ENCODE data around the gene TLN1. TPM values are rescaled to one million over a fixed set of nuclear protein-coding genes. Genes with fewer than 3 reads are reported as not detected.

TLN1 gene
- total RNA-seq, 3 donors from 2014 or later (not counting 1 experiment from before 2014, with no cell fraction given), result 509 to 552 (median 528) TPM

DNA sequence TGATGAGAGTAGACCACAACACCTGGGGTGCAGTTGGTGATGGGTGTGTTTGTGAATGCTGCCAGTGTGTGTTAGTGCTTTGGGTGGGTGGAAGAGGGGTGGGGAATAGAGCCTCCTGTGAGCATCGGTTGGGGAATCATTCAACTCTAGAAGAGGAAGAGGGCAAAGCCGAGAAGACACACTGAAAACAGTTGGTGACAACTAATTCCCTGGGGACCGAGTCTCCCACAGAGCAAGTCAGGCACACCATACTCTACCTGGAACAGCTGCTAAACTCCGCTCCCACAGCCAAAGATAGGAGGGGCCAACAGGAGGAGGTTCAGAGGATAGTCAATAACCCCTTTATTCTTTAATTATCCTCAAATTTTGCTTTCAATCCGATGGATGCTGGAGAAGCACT, 65.4 kb downstream of the TLN1 start:
- no peaks in the 10 kb centered on the region for H3K36me3 ChIP-seq (ENCODE audit: control insufficient read depth, insufficient read depth, low read length)
- H3K36me3 Mint-ChIP-seq, result no peaks in the 10 kb centered on the region
- peaks cover 39% of the 10 kb centered on the region for H3K4me1 ChIP-seq (ENCODE audit: control insufficient read depth, insufficient read depth, low read length)
- no peaks in the 10 kb centered on the region for H3K9me3 ChIP-seq (ENCODE audit: control insufficient read depth, insufficient read depth, low read length)
- H3K27ac ChIP-seq (ENCODE audit: low read length), result no peak overlapping the region
- ATAC-seq (no peak), DNase-seq (no peak)
- no peaks in the 10 kb centered on the region for H3K9me3 Mint-ChIP-seq
- H3K4me1 Mint-ChIP-seq, result peaks cover 36 to 42% of the 10 kb centered on the region in 2 donors
- WGBS (ENCODE audit: insufficient coverage), result 76% methylated on average over 5 of the region's 5 CpGs
- intact Hi-C loops (cut with micrococcal nuclease), result no loop called here
- TF ChIP-seq, protein P1, sequence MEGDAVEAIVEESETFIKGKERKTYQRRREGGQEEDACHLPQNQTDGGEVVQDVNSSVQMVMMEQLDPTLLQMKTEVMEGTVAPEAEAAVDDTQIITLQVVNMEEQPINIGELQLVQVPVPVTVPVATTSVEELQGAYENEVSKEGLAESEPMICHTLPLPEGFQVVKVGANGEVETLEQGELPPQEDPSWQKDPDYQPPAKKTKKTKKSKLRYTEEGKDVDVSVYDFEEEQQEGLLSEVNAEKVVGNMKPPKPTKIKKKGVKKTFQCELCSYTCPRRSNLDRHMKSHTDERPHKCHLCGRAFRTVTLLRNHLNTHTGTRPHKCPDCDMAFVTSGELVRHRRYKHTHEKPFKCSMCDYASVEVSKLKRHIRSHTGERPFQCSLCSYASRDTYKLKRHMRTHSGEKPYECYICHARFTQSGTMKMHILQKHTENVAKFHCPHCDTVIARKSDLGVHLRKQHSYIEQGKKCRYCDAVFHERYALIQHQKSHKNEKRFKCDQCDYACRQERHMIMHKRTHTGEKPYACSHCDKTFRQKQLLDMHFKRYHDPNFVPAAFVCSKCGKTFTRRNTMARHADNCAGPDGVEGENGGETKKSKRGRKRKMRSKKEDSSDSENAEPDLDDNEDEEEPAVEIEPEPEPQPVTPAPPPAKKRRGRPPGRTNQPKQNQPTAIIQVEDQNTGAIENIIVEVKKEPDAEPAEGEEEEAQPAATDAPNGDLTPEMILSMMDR (IDR thresholded peaks at IDR 0.05), result no peak
- no peak overlapping the region for H3K4me3 Mint-ChIP-seq
- H3K27me3 Mint-ChIP-seq (ENCODE audit: low read depth in 2 of 2), result no peaks in the 10 kb centered on the region
- no peak overlapping the region for H3K27ac Mint-ChIP-seq
- no peaks in the 10 kb centered on the region for H3K27me3 ChIP-seq (ENCODE audit: control insufficient read depth, insufficient read depth, low read length)
- H3K4me3 ChIP-seq (ENCODE audit: low read length), result no peak overlapping the region

DNA sequence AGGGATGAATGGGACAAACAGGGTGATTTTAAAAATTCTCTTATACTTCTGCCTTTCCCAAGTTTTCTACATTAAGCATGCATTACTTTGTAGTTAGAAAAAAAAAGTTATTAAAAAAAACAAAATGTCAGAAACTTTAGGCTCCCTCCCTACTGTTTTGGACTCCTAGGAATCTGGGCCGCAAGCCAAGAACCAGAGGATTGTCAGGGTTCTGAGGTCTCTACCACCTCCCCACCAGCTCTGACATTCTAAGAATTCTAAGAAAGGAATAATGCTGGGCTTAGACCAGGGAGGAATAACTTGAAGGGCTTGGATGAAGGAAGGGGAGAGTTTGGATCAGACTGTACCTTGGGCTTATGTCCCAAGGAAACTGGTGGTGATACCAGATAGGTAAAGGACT, 66.0 kb downstream of the TLN1 start:
- WGBS (ENCODE audit: insufficient coverage), result 100% methylated on average over 1 of the region's 1 CpG
- Histone ChIP-seq H3K36me3 (ENCODE audit: control insufficient read depth, insufficient read depth, low read length) (peaks cover 2% of the 10 kb centered on the region), H3K4me3 (ENCODE audit: low read length) (no peak overlapping the region), H3K9me3 (ENCODE audit: control insufficient read depth, insufficient read depth, low read length) (no peaks in the 10 kb centered on the region), H3K4me1 (ENCODE audit: control insufficient read depth, insufficient read depth, low read length) (peaks cover 44% of the 10 kb centered on the region), H3K27ac (ENCODE audit: low read length) (no peak overlapping the region), H3K27me3 (ENCODE audit: control insufficient read depth, insufficient read depth, low read length) (no peaks in the 10 kb centered on the region)
- Mint-ChIP-seq H3K4me1 (peaks cover 37 to 46% of the 10 kb centered on the region in 2 donors), H3K27ac (no peak overlapping the region), H3K27me3 (ENCODE audit: low read depth in 2 of 2) (no peaks in the 10 kb centered on the region), H3K4me3 (peak overlapping the region; percentile 52), H3K36me3 (no peaks in the 10 kb centered on the region), H3K9me3 (no peaks in the 10 kb centered on the region)
- DNase-seq, result no peak
- no peak for ATAC-seq
- TF ChIP-seq, protein P1 (IDR thresholded peaks at IDR 0.05), result no peak
- intact Hi-C loops (cut with micrococcal nuclease), result no loop called here

DNA sequence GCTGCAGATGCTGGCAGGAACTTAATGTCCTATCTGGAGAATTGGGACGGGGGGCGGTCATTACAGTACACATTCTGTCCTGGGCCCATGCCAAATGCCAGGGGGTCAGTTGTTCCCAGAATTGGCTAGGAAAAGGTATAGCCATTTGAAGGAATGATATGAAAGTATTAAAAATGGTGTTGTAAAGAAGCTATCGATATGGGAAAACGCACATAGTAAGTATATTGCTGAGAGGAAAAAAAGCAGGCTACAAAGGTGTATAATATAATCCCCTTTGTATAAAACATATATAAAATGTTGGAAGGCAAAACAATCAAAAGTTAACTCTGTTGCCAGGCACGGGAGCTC, 66.5 kb downstream of the TLN1 start:
- no peaks in the 10 kb centered on the region for H3K36me3 Mint-ChIP-seq
- Histone ChIP-seq H3K9me3 (ENCODE audit: control insufficient read depth, insufficient read depth, low read length) (no peaks in the 10 kb centered on the region), H3K27ac (ENCODE audit: low read length) (peak overlapping the region; percentile 64), H3K4me1 (ENCODE audit: control insufficient read depth, insufficient read depth, low read length) (peaks cover 50% of the 10 kb centered on the region), H3K27me3 (ENCODE audit: control insufficient read depth, insufficient read depth, low read length) (no peaks in the 10 kb centered on the region), H3K4me3 (ENCODE audit: low read length) (peak overlapping the region; percentile 58), H3K36me3 (ENCODE audit: control insufficient read depth, insufficient read depth, low read length) (peaks cover 8% of the 10 kb centered on the region)
- H3K27ac Mint-ChIP-seq, result peak overlapping the region; percentile 50 to 95
- intact Hi-C loops (cut with micrococcal nuclease), result no loop called here
- ATAC-seq (no peak), DNase-seq (no peak)
- peak overlapping the region; percentile 91 for H3K4me3 Mint-ChIP-seq
- TF ChIP-seq, protein P1 (IDR thresholded peaks at IDR 0.05), result no peak
- peaks cover 40 to 52% of the 10 kb centered on the region in 2 donors for H3K4me1 Mint-ChIP-seq
- 19% methylated on average over 3 of the region's 5 CpGs for WGBS (ENCODE audit: insufficient coverage)
- no peaks in the 10 kb centered on the region for H3K27me3 Mint-ChIP-seq (ENCODE audit: low read depth in 2 of 2)
- no peaks in the 10 kb centered on the region for H3K9me3 Mint-ChIP-seq

All from natural killer cell (primary cell).